ENCODE data around the gene RHBDL1. TPM values are rescaled to one million over a fixed set of nuclear protein-coding genes. Genes with fewer than 3 reads are reported as not detected.

Gene RHBDL1
- total and polyA plus RNA-seq, 4 donors, result 0.35 to 0.84 (median 0.70) TPM

DNA sequence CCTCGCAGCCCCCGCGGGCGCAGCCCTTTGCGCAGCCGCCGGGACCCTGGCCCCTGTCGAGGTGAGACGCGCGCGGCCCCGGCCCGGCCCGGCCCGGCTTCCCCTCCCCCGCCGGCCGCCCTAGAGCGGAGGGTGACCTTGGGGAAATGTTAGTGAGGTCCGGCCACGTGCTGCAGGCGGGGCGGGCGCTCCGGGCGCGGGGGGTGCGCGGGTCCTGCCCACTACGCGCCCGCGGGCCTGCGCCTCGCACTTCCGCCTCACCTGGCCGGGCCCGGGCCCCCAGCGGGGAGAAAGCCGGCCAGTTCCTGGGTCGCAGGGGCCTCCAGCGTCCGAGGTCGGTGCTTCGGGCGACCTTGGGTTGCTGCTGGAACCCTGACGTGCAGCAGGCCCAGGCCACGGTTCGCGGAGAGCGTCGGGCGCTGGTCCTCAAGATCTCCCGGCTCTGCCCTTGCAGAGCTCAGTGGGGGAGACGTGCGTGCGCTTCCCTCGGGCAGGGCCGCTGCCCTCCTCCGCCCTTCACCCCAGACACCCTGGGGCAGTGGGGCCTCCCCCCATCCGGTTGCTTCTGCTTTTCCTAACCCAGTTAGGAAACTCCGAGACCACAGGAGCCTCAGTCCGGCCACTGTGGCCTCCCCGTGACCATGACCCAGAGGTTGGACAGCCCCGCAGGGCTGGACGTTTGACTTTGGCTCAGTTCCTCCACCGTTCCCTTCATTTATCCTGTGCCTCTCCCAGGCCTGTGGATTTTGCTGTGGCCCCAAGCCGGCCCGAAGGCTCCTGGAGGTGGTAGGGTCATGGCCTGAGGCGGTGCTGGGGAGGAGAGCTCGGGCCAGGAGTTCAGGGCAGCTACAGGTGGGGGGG is 33.1 kb upstream of the RHBDL1 start:
- no peaks in the 10 kb centered on the region for H3K27me3 ChIP-seq (ENCODE audit: control insufficient read depth in 4 of 4, insufficient read depth in 4 of 4, low read length in 3 of 4)
- H3K27ac ChIP-seq (ENCODE audit: low read depth in 1 of 2, low read length in 2 of 2), result peak overlapping the region; percentile 65 to 89
- WGBS, result 2% methylated on average over 72 of the region's 72 CpGs
- peaks cover 0 to 1% (median 0%) of the 10 kb centered on the region in 4 donors for H3K36me3 ChIP-seq (ENCODE audit: control insufficient read depth in 4 of 4, insufficient read depth in 3 of 4, low read depth in 1 of 4, low read length in 3 of 4)
- peak overlapping the region in 1 of 2 donors; percentile 90 for H3K9ac ChIP-seq (ENCODE audit: low read depth in 1 of 2, low read length in 2 of 2)
- peak overlapping the region; percentile 66 to 95 (median 73) for H3K4me3 ChIP-seq (ENCODE audit: low read depth in 1 of 3, low read length in 3 of 3)
- TF ChIP-seq FOXA2 (IDR thresholded peaks at IDR 0.05) (no peak), FOXA1 (IDR thresholded peaks at IDR 0.05) (no peak), NR2F2 (IDR thresholded peaks at IDR 0.05) (peak; percentile 29), SP1 (IDR thresholded peaks at IDR 0.05) (no peak), EGR1 (IDR thresholded peaks at IDR 0.05; ENCODE audit: low read depth in 2 of 2) (no peak), YY1 (IDR thresholded peaks at IDR 0.05) (no peak), RXRA (IDR thresholded peaks at IDR 0.05) (peak in 1 of 2 donors; percentile 49), GABPA (IDR thresholded peaks at IDR 0.05 in 1 of 2, conservative IDR thresholded peaks at IDR 0.05 in 1 of 2) (peak in 1 of 2 donors; percentile 21), HNF4A (conservative IDR thresholded peaks at IDR 0.05) (peak; percentile 13 to 34), RAD21 (IDR thresholded peaks at IDR 0.05) (peak in 1 of 2 donors; percentile 9)
- TF ChIP-seq, protein P1, sequence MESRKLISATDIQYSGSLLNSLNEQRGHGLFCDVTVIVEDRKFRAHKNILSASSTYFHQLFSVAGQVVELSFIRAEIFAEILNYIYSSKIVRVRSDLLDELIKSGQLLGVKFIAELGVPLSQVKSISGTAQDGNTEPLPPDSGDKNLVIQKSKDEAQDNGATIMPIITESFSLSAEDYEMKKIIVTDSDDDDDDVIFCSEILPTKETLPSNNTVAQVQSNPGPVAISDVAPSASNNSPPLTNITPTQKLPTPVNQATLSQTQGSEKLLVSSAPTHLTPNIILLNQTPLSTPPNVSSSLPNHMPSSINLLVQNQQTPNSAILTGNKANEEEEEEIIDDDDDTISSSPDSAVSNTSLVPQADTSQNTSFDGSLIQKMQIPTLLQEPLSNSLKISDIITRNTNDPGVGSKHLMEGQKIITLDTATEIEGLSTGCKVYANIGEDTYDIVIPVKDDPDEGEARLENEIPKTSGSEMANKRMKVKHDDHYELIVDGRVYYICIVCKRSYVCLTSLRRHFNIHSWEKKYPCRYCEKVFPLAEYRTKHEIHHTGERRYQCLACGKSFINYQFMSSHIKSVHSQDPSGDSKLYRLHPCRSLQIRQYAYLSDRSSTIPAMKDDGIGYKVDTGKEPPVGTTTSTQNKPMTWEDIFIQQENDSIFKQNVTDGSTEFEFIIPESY (IDR thresholded peaks at IDR 0.05), result no peak
- TF ChIP-seq, protein P2, sequence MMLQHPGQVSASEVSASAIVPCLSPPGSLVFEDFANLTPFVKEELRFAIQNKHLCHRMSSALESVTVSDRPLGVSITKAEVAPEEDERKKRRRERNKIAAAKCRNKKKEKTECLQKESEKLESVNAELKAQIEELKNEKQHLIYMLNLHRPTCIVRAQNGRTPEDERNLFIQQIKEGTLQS (IDR thresholded peaks at IDR 0.05), result no peak
- TF ChIP-seq, protein P3, sequence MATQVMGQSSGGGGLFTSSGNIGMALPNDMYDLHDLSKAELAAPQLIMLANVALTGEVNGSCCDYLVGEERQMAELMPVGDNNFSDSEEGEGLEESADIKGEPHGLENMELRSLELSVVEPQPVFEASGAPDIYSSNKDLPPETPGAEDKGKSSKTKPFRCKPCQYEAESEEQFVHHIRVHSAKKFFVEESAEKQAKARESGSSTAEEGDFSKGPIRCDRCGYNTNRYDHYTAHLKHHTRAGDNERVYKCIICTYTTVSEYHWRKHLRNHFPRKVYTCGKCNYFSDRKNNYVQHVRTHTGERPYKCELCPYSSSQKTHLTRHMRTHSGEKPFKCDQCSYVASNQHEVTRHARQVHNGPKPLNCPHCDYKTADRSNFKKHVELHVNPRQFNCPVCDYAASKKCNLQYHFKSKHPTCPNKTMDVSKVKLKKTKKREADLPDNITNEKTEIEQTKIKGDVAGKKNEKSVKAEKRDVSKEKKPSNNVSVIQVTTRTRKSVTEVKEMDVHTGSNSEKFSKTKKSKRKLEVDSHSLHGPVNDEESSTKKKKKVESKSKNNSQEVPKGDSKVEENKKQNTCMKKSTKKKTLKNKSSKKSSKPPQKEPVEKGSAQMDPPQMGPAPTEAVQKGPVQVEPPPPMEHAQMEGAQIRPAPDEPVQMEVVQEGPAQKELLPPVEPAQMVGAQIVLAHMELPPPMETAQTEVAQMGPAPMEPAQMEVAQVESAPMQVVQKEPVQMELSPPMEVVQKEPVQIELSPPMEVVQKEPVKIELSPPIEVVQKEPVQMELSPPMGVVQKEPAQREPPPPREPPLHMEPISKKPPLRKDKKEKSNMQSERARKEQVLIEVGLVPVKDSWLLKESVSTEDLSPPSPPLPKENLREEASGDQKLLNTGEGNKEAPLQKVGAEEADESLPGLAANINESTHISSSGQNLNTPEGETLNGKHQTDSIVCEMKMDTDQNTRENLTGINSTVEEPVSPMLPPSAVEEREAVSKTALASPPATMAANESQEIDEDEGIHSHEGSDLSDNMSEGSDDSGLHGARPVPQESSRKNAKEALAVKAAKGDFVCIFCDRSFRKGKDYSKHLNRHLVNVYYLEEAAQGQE (IDR thresholded peaks at IDR 0.05), result no peak
- TF ChIP-seq, protein P4, sequence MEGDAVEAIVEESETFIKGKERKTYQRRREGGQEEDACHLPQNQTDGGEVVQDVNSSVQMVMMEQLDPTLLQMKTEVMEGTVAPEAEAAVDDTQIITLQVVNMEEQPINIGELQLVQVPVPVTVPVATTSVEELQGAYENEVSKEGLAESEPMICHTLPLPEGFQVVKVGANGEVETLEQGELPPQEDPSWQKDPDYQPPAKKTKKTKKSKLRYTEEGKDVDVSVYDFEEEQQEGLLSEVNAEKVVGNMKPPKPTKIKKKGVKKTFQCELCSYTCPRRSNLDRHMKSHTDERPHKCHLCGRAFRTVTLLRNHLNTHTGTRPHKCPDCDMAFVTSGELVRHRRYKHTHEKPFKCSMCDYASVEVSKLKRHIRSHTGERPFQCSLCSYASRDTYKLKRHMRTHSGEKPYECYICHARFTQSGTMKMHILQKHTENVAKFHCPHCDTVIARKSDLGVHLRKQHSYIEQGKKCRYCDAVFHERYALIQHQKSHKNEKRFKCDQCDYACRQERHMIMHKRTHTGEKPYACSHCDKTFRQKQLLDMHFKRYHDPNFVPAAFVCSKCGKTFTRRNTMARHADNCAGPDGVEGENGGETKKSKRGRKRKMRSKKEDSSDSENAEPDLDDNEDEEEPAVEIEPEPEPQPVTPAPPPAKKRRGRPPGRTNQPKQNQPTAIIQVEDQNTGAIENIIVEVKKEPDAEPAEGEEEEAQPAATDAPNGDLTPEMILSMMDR (IDR thresholded peaks at IDR 0.05; ENCODE audit: low read depth, low read length, missing input control), result no peak
- DNase-seq (ENCODE audit: low spot score), result peak; percentile 63
- peaks cover 27 to 71% (median 48%) of the 10 kb centered on the region in 4 donors for H3K4me1 ChIP-seq (ENCODE audit: control insufficient read depth in 4 of 4, insufficient read depth in 4 of 4, low read length in 3 of 4)
- no peaks in the 10 kb centered on the region for H3K9me3 ChIP-seq (ENCODE audit: control insufficient read depth in 4 of 4, low read length in 3 of 4)

Data from liver (tissue), 9 donors.